Endothelial cell of umbilical vein (primary cell): ENCODE measurements around the gene APOD.

Experiments
- CTCF ChIP-seq, 2 donors: IDR thresholded peaks; 1 replicate in 1 of 2; 2 replicates in 1 of 2; pipeline ENCODE4 v1.5.1; 2011; ENCODE audit warnings: low read length in 2 of 2, mild to moderate bottlenecking in 2 of 2, moderate library complexity in 2 of 2, control low read depth in 1 of 2, inconsistent platforms in 1 of 2, low read depth in 1 of 2; ENCODE audit not compliant: insufficient read depth in 1 of 2; ENCODE audit errors: extremely low read depth in 1 of 2
- EZH2 ChIP-seq: IDR thresholded peaks from 2 replicates; pipeline ENCODE4 v1.6.1; 2012; ENCODE audit warnings: borderline replicate concordance, low read depth, mild to moderate bottlenecking, moderate library complexity, low read length, inconsistent platforms; ENCODE audit not compliant: severe bottlenecking
- FOS ChIP-seq: IDR thresholded peaks from 2 replicates; pipeline ENCODE4 v1.6.1; 2011; ENCODE audit warnings: mild to moderate bottlenecking, low read length, moderate library complexity, borderline replicate concordance; ENCODE audit not compliant: insufficient read depth
- POLR2A ChIP-seq: IDR thresholded peaks from 2 replicates; pipeline ENCODE4 v1.6.1; 2012; ENCODE audit warnings: low read depth, mild to moderate bottlenecking, control low read depth, low read length
- POLR2AphosphoS5 ChIP-seq: IDR thresholded peaks from 2 replicates; pipeline ENCODE4 v1.6.1; 2012; ENCODE audit warnings: low read depth, mild to moderate bottlenecking, control low read depth, low read length, moderate library complexity; ENCODE audit not compliant: insufficient read depth

DNA sequence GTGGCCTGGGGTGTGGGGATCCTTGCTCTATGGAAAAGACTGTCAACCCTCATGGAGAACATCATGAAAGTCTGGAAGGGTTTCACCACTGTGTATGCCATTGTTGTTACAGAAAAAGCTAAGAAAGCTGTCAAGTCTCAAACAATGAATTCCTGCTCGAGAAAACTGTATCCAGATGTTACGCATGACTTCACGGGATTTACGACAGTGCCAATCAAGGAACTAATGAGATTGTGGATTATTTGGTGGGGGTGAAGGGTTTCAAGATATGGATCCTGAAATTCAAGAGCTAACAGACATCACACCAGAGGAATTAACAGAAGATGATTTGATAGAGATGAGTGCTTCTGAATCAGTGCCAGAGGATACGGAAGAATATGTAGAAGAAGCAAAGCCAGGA lies 48.4 kb downstream of the APOD start:
- TF ChIP-seq EZH2 = no peak
- TF ChIP-seq CTCF (IDR thresholded peaks at IDR 0.05; ENCODE audit: extremely low read depth in 1 of 2, insufficient read depth in 1 of 2, low read depth in 1 of 2, low read length in 2 of 2) = no peak
- no peak for TF ChIP-seq POLR2A
- no peak for TF ChIP-seq POLR2AphosphoS5
- no peak for TF ChIP-seq FOS
